SKM-1 (cell line): ENCODE data around the gene LDLRAD4.
"Not testable (repeated sequence)": the region's sequence is repeated elsewhere in the genome, so short reads cannot be mapped to it uniquely, and the experiment has no call there.

Experiments used
- DNase-seq: peaks from one replicate; lab custom pipeline; 2025; ENCODE audit not compliant: unreplicated experiment; lab: John Stamatoyannopoulos, UW

LDLRAD4 gene

DNA sequence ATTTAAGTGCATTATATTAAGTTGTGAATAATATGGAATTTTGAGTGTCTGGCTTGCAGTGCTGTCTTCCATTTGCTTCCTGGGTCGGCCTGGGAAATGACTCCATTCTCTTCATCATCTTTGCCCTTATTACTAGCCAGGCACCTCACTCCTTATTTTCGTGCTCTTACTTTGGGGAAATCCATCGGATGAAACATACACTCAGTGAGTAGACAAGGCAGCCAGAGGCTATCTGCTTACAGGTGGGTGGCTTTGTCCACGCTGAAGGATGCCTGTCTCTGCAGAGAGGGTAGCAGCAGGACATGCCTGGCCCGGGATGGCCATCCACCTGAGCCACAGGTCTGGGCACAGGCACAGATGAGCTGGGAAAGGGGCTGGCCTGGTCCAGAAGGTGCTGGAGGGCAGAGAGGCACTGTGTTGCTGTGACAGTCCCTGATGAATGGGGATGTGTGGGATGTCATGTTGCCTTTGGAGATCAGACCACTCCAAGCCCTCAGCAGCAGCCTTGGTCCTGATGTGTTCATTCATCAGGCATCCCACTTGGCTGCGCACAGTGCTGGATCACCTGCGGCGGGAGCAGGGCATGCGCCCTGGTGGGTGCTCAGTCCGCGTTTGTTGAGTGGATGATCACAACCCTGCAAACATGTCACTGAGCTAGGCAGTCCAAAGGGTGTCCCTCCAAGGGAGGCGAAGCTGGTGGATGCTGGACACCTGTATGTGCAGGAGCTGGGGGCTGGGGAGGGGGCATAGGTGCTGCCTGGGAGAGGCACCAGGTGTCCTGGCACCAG is 236.0 kb downstream of the LDLRAD4 start:
- DNase-seq = no peak

DNA sequence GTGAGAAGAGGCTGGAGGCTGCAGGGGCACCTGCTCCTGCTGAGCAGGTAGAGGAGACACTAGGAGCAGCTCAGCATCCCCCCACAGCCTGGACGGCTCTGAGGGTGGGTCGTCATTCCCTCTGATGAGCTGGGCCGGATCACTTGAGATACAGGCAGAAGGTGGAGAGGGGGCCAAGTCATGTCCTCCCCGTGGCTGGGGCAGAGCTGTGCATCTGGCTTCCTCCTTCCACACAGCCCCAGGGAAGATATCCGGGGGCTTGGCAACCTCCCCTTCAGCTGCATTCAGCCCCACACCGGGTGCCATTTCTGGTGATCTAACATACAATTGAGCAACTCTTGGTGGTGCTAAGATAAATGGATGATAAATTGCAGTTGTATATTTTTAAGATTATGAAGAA is 236.9 kb downstream of the LDLRAD4 start:
- DNase-seq = no peak

DNA sequence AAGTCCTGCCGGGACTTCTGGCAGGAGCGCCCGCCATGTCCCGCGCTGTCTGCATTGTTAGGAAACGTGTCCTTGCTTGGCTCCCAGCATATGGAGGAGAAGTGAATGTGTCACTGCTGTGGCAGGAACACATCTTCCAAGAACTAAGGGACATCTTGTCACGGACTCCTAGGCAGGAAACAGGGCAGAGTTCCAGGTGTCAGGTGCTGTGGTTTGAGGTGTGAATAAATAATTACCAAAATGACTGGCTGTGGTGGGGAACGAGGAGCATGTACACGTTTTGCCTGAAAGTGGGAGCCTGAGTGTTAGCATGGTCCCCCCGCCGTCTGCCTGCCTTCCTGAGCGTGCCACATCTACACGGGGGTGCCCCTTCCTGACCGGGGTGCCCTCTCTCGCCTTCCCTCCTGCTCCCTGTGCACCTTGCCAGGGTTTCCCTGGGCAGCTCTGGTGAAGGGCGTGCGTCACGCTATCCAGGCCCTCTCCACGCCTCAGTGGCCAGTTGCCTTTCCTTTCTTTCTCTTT is 237.5 kb downstream of the LDLRAD4 start:
- no peak for DNase-seq

DNA sequence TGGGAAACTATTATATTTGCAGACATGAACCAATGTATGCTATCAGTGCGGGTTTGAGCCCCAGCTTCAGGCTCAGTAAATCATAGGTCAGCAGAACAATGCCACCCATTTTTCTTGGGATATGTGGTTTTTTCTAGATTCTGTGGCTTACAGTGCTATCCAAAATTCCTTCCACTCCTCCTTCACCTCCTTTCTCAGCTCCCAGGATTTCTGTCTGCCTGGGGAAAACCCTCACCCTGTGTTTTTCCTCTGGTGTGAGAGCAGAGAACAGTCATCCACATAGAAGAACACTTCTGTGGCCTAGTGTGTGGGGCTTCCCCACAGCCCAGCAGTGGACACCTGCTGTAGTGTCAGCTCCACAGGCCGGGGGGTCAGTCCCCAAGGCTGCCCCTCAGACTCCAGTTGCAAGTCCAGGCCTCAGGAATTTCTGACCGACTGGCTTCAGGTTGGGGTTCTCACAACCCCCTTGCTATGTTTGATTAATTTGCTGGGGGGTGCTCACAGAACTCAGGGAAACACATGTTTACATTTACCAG is 238.2 kb downstream of the LDLRAD4 start:
- DNase-seq = no peak

DNA sequence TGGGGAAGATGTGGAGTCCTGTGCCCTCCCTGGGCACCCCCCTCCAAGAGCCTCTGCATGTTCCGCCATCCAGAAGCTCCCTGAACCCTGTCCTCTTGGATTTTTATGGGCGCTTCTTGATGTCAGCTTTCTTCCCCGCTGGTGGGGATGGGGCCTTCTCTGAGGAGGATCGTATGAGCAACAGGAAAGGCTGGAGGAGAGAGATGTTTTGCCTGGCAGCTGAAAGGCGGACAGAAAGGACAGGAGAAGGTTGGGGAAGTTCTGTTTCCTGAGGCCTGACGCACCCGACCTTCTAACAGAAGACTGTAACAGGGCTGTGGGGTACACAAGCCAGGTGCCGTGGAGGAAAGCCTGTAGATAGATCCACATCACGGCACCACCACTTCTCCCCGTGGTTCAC is 238.8 kb downstream of the LDLRAD4 start:
- no peak for DNase-seq

DNA sequence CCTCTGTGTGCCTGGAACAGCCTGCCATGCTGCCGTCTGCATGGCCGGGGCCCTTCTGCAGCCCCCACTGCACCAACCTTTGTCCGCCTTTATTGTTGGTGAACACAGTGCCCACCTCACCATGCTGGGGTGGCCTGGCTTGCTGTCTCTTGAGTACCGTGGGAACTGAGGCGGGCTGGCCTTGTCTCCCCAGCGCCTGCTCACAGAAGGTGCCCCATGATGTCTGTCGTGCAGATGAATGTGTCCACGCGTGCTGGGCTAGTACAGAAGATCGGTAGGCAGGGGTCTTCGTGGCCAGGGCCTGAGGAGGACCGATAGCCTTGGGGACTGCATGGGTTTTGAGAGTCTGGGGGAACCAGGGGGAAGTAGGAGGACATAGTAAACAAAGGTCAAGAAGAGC is 242.4 kb downstream of the LDLRAD4 start:
- DNase-seq = no peak

DNA sequence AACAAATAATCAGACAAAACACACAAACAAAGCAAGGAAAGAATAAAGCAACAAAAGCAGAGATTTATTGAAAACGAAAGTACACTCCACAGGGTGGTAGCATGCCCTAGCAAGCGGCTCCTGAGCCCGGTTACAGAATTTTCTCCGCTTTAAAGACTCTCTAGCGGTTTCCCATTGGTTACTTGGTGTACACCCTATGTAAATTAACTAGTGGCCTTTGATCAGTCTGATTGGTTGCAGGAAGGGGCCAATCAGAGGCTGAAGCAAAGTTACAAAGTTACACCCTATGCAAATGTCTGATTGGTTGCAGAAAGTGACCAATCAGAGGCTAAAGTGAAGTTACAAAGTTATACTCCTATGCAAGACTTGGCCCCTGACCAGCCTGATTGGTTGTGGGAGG is 242.9 kb downstream of the LDLRAD4 start:
- DNase-seq = no peak

DNA sequence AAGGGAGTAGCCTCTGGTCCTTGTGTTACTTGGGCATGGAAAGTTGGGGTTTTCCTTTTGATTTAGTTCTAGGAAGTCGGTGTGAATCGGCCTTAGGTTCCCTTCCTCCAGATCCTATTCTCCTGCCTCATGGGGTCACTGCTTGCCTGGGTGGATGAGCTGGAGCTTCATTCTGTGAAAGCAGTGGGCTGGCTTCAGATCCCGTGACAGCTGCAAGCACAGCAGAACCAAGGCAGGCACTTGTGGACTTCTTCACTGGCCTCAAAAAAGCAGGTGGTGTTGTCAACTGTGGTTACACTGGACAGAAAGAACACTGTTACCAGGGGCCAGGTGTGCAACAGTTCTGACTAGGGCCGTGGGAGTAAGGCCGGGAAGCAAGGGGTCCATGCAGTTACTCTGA is 243.4 kb downstream of the LDLRAD4 start:
- DNase-seq = no peak

DNA sequence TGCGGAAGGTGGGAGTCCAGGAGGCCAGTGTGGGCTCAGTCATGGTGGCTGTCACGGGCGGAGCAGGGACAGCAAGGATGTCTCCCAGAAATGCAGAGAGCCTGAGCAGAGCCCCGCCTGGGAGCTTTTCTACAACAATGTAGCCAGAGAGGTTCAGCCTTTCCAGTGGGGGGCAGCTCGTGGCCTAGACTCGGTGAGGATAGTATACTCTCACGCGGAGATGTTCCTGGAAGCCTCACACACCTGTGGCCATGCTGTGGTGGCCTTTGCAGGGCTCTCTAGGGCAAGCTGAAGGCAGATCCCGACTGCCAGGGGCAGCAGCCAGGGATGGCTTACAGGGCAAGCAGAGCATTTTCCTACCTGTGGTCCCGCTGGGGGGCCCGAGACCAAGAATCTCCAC is 244.1 kb downstream of the LDLRAD4 start:
- DNase-seq = no peak

DNA sequence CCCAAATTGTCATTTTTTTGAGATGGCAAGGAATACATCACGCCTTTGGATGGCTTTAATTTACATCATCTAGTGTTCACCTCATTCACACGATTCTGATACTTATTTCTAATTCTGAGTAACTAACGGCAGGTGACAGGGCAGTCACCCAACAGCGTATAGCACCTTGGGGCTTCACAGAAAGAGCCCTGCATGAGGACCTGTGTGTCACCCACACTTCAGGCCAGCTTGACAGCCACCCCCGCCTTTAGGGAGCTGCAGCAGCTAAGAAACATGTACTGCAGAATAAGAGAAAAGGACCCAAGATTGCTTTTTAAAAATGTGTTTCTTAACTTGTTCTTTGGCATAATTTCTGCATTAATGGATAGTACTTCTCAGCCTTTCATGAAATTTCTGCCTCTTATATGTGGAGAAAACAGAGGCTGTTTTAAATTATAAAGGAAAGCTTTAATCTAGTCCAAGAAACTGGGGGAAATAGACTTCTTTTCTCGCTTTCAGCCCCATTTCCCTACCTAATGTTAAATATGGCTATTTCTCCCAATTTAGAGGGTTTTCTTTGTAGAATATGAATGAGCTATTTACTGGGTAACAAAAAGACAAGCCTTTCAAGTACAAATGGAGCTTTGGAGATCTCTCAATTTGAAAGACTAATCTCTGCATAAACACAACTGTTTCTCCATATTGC is 245.1 kb downstream of the LDLRAD4 start:
- DNase-seq = no peak

DNA sequence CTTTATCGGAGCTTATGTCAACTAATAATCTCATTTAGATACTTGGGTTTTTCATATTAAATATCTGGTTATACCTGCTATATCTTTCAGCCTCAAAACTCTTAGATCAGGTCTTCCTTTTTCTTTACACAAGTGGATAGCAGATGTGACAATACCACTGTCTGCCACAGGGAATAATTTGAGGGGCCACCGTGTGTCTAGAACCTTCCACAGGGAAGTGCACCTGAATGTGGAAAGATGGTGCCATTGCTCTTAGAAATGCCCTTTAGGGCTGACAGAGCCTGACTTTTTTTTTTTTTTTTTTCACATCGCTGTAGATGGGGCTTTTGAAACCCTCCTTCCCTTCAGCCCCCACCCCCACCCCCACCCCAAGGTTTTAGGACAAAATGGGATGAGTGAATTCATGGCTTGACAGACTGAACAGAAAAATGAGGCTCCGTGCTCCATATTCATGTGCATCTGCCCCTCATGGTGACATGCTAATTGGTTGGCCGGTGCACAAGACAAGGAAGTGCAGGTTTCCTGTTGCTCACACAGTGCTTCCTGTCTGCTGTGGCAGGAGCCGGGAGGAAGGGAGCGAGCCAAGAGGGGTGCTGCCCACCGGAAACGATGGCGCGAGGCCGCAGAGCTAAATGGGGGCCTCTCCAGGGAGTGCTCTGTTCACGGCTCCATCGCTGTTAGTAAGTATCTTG is 246.0 kb downstream of the LDLRAD4 start:
- peak; percentile 76 for DNase-seq

DNA sequence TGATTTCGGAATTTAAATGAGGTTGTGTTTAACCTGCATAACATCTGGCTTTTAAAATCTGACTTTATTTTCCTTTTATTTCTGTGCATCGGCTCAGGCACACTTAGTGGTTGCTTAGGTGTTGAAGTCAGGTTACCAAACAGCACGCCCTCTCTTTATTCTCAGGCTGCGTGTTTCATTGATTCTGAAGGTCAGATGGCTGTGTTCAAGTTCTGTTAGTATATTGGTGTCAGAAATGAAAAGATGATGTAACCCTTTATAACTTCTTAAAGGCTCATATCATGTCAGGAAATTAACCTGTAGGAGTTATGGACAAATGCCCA is 246.5 kb downstream of the LDLRAD4 start:
- DNase-seq = no peak

DNA sequence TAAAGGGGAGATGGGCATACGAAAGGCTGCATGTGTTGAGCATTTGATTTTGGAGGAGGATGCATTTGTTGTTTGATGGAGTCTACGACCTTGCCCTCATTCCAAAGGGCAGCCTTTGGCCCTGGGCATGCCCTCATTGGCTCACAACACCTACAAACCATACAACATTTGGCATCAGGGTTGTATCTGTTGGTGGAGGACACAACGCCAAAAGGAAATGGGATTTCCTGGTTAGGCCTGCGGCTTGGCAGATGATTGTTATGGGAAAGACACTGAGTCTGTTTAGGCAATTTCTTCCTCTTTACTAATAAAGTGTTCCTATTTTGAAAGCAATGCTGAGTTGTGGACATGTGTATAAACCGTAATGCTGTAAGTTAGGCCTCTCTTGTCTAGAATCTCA is 246.9 kb downstream of the LDLRAD4 start:
- no peak for DNase-seq

DNA sequence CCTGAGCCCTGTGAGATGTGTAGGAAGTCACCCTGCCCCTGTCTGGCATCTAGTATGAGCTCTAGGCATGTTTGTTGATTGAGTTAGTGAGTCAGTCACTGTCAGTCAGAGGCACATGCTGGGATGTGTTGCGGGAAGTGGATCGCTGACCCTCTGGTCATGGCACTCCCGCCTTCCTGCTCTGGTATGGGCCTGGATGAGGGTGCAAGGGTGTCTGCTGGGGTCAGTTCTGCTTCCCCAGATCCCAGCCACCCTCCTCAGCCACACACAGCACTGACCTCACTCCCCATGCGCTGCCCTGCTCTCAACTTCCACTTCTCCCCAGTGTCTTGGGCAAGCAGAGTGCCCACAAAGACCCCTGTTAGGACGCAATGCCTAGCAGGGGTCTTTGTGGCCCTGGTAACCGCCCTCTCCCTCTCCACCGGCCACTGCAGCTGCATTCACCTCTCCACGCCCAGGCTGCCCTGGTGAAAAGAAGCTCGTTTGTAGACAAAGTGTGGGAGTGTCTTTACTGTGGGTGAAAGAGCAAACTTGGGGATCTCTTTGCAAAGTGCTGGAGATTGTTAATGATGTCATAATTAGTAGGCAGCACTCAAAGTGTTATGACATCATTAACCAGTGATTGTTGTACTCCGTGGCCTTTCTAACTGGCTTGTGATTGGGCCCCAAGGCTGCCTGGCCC is 252.1 kb downstream of the LDLRAD4 start:
- DNase-seq = no peak

DNA sequence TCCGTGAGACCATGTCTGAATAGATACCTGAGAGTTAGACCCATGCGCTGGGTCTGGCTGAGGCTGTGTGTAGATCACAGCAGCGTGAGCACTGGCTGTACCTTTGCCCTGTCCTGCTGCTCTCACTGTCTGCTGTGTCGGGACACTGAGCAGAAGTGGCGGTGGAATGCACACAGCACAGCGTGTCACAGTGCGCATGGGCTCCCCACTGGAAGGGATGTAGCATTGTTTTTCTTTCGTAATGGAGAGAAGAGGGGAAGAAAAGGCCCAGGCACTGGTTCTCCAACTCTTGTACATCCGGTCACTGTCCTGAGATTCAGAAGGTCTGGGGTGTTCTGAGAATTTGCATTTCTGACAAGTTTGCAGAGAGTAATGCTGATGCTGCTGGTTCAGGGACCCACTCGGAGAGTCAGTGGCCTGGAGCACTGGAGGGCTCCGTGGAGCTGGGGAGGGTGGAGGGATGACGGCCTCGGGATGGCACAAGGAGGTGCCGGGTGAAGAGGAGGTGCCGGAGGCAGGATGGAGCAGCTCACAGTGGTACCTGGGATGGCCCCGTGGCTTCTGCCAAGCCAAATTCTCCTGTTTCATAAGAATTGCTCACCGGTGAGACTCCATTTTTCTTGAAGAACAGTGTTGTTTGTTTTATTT is 252.8 kb downstream of the LDLRAD4 start:
- DNase-seq = no peak

DNA sequence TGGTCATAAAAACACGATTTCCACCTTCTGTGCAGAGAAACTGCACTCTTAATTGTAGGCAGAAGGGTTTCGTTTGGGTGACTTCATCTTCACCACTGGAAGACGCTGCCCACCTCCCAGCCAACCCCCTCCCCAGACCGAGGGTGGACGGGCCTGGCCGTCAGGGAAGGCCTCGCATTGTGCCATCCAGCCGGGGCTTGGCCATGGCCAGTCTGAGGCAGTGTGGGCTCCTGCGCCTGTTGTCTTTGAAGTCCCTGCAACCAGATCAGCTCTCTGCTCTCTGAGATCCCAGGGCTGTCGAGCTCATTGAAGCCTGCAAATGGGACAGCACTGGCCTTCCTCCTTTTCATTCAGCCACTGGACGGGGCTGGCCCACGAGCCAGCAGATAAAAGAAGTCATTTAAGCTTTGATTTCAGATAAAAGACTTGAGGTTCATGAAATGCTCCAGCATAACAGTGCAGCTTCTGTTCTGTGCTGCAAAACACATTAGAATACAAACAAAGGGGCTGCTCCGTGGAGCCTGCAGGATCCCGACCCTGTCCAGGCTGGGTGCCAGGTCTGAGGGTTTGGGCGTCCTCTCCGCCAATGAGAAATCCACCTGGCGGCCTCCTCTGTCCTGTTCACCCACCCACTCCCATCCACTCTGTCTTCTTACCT is 253.5 kb downstream of the LDLRAD4 start:
- no peak for DNase-seq

DNA sequence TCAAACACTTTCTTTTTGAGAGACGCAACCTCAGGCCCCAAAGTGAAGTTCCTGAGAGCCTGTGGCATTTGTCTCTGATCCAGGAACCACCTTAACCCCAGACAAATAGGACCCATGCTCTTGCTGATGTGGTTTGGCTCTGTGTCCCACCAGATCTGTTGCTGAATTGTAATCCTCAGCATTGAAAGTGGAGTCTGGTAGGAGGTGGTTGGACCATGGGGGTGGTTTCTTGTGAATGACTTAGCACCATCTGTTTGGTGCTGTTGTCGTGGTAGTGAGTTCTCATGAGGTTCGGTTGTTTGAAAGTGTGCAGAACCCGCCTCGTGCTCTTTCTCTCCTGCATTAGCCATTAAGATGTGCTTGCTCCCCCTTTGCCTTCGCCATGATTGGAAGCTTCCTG is 255.2 kb downstream of the LDLRAD4 start:
- no peak for DNase-seq

DNA sequence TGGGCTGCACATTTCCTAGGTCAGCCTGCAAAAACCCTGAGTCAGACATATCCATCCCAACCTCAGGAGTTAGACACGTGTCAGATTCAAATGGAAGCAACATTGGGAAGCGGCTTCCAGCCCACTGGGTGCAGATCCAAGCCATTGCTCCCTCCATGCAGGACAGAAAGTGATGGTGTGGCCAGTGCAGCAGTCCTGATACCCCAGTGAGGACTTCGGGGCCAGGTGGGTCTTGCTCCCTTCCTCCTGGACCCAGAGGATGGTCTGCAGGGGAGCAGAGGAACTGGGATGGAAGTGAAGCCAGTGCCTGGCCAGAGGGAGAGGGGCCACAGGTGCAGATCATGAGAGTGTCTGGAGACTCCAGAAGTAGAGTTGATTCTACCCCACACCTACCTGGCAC is 255.8 kb downstream of the LDLRAD4 start:
- no peak for DNase-seq

DNA sequence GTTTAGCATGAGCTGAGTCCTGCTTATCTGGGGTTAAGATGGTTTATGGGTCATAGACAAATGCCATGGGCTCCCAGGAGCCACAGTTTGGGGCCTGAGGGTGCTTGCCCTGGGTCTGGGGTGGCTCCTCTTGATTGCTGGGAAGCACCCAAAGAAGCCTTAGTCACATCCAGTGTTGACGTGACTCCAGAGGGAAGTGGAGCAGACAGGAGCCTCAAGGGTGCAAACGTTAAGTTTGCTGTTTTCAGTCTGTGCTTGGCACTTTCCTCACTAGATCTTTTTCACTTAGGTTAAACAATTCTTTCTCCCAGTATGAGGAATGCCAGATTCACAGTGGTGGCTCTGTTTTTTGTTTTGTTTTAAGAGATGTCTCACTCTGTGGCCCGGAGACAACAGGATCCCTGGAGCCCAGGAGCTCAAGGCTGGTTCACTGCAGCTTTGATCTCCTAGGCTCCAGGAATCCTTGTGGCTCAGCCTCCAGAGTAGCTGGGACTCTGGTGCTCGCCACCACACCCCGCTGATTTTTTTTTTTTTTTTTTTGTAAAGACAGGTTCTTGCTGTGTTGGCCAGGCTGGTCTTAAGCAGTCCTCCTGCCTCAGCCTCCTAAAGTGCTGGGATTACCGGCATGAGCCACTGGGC is 256.5 kb downstream of the LDLRAD4 start:
- no peak for DNase-seq

DNA sequence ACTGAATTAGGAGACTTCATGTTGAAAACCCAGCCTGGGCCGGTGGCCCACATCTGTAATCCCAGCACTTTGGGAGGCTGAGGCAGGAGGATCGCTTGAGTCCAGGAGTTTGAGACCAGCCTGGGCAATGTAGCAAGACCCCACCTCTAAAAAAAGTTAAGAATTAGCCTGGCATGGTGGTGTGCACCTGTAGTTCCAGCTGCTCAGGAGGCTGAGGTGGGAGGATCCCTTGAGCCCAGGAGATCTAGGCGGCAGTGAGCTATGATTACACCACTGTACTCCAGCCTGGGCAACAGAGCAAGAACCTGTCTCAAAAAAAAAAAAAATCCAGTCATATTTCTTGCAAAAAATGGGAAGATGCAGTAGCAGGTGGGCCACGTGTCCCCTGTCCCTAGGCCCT is 257.8 kb downstream of the LDLRAD4 start:
- DNase-seq = not testable (repeated sequence)
